ENCODE data around the gene FRMD8. TPM values are rescaled to one million over a fixed set of nuclear protein-coding genes. Genes with fewer than 3 reads are reported as not detected.

The FRMD8 gene
- total RNA-seq, 1 experiment from 2014 or later: 22.7 TPM

DNA sequence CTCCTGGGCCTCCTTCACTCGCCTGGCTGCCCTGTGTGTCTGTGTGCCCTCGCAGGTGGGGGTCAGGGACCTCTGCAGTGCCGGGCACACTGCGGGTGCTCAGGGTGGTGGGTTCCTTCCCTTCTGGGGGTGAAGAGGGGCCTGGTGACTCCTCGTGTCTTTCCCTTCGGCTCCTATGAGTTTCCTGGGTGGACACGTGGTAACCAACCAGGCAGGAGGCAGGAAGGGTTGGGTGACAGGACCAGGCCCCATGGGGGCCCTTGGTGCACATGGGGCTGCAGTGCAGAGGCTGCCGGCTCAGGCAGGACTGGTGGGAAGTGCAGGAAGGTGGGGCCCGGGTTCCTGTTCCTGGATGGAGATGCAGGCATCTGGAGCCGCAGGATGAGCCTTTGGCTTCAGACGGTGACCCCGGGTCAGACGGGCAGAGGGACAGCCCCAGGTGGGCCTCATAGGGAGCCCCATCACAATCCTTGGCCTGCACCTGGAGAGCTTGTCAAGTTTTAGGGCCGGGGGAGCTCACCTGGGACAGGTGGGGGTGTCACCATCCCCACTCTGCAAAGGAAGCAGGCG lies 9.6 kb downstream of the FRMD8 start:
- DNase-seq: no peak
- Histone ChIP-seq H2BK5ac (ENCODE audit: insufficient read length, low read length) (no peak overlapping the region), H2BK20ac (ENCODE audit: low read depth, low read length, poor library complexity, severe bottlenecking) (no peak overlapping the region), H3K4me1 (ENCODE audit: insufficient read depth, low read length) (no peaks in the 10 kb centered on the region; the same call in 1 of the 2 replicates), H3T11ph (ENCODE audit: low read length) (no peak overlapping the region), H3K79me2 (ENCODE audit: insufficient read depth, low read length) (no peaks in the 10 kb centered on the region), H3K79me1 (ENCODE audit: insufficient read depth, low read depth, low read length, poor library complexity, severe bottlenecking) (no peaks in the 10 kb centered on the region), H3K9ac (ENCODE audit: extremely low read depth, insufficient read length, low read length) (no peak overlapping the region), H3K27ac (ENCODE audit: insufficient read length, low read depth, low read length) (no peak overlapping the region), H3K4me2 (ENCODE audit: insufficient read depth, insufficient read length, low read length) (no peak overlapping the region), H4K8ac (replicated peaks; ENCODE audit: insufficient read length, low read depth, low read length) (no peak overlapping the region), H4K20me1 (ENCODE audit: control insufficient read depth, insufficient read depth, insufficient read length) (peaks cover 2% of the 10 kb centered on the region), H2BK15ac (ENCODE audit: low read depth, low read length) (no peak overlapping the region), H2BK120ac (ENCODE audit: low read depth, low read length, poor library complexity, severe bottlenecking) (no peak overlapping the region), H4K91ac (ENCODE audit: insufficient read length, low read depth, low read length) (no peak overlapping the region), H3K23ac (ENCODE audit: insufficient read length, low read depth, low read length) (no peak overlapping the region), H3K18ac (ENCODE audit: insufficient read length, low read depth, low read length) (no peak overlapping the region), H3K4ac (ENCODE audit: low read depth, low read length) (no peak overlapping the region), H2AK5ac (ENCODE audit: insufficient read length, low read length) (no peak overlapping the region), H3K27me3 (ENCODE audit: insufficient read depth, low read length) (no peaks in the 10 kb centered on the region), H3K23me2 (ENCODE audit: insufficient read length, low read depth, low read length, poor library complexity, severe bottlenecking) (no peaks in the 10 kb centered on the region), H2BK12ac (ENCODE audit: insufficient read length, low read depth, low read length) (no peak overlapping the region), H3K14ac (ENCODE audit: insufficient read depth, low read length) (no peak overlapping the region), H4K5ac (ENCODE audit: insufficient read length, low read depth, low read length) (no peak overlapping the region), H3K56ac (ENCODE audit: insufficient read length, low read depth, low read length) (no peak overlapping the region), H3K9me3 (ENCODE audit: control insufficient read depth, low read depth, low read length) (no peaks in the 10 kb centered on the region), H2AFZ (ENCODE audit: low read length) (no peak overlapping the region)
- WGBS (ENCODE audit: extremely low coverage, insufficient read length, low lambda C conversion rate): no CpG with 5 or more reads among the region's 15 CpGs
- no peak overlapping the region for H3K27ac Mint-ChIP-seq
- TF ChIP-seq, protein P1, sequence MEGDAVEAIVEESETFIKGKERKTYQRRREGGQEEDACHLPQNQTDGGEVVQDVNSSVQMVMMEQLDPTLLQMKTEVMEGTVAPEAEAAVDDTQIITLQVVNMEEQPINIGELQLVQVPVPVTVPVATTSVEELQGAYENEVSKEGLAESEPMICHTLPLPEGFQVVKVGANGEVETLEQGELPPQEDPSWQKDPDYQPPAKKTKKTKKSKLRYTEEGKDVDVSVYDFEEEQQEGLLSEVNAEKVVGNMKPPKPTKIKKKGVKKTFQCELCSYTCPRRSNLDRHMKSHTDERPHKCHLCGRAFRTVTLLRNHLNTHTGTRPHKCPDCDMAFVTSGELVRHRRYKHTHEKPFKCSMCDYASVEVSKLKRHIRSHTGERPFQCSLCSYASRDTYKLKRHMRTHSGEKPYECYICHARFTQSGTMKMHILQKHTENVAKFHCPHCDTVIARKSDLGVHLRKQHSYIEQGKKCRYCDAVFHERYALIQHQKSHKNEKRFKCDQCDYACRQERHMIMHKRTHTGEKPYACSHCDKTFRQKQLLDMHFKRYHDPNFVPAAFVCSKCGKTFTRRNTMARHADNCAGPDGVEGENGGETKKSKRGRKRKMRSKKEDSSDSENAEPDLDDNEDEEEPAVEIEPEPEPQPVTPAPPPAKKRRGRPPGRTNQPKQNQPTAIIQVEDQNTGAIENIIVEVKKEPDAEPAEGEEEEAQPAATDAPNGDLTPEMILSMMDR (conservative IDR thresholded peaks at IDR 0.05): no peak
- H3K9me3 Mint-ChIP-seq: no peaks in the 10 kb centered on the region
- peaks cover 2 to 8% of the 10 kb centered on the region in 2 experiments; a peak in 3 of 4 replicates for H3K4me1 Mint-ChIP-seq
- no peak overlapping the region for H3K4me3 Mint-ChIP-seq
- H3K36me3 Mint-ChIP-seq (ENCODE audit: insufficient read depth in 1 of 3, low read depth in 3 of 3): peaks cover 3 to 33% (median 22%) of the 10 kb centered on the region in 3 experiments; a peak in 6 of 7 replicates
- no peaks in the 10 kb centered on the region for H3K27me3 Mint-ChIP-seq (ENCODE audit: low read depth)

Data from H9 (cell line).